ENCODE results near the gene MBNL2. TPM values are rescaled to one million over a fixed set of nuclear protein-coding genes. Genes with fewer than 3 reads are reported as not detected.

Gene MBNL2
- total RNA-seq, 2 experiments from 2014 or later, result 2.7 to 7.4 TPM

DNA sequence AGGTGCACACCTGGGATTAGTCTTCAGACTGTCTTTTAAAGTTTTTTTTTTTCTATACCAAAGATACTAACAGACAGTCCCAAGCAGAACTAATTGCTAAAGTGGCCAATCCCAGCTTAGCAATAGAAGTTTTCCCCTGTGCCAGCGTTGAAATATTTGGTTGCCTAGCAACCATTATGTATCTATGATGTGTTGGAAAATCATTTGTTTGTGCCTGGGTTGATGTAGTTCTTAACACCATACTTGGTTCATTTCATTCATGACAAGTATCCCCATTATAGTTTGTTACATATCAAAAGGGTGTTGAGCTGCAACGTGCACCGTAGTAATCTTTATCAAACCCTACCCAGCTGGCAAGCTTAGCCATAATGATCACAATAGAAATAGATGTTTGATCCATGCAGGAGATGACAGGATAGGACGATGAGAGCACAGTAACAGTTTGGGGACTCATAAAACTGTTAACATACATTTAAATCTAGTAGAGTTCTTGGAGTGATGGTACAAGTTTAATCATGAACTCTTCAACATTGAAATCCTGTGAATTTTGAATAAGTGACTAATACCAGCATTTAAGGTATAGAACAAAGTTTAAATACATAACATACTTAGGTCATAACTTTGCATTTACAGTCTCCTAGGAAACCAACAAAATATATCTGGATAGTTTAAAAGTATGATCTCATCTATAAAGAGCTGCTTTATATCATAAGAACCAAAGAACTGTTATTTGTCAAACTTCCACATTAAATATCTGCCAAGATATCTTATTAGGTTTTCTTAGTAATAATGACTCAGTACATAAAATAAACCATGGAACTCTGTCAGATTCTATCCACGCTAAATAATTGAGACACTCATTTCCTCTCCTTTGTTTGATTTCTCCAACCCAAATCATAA lies 73.4 kb downstream of the MBNL2 start:
- Histone ChIP-seq H3K9me2 (ENCODE audit: insufficient read depth, low read length) (no peaks in the 10 kb centered on the region), H2AFZ (ENCODE audit: low read length) (no peak overlapping the region), H3K4me3 (ENCODE audit: low read depth, low read length, poor library complexity, severe bottlenecking) (no peak overlapping the region), H3K36me3 (ENCODE audit: insufficient read depth, low read length) (no peaks in the 10 kb centered on the region), H3K27ac (ENCODE audit: low read depth, low read length, poor library complexity, severe bottlenecking) (no peak overlapping the region), H3K4me2 (ENCODE audit: low read length) (no peak overlapping the region), H3K9me3 (ENCODE audit: low read length) (no peaks in the 10 kb centered on the region), H4K20me1 (ENCODE audit: insufficient read depth, low read length) (no peaks in the 10 kb centered on the region), H3K4me1 (ENCODE audit: insufficient read depth, low read length, poor library complexity, severe bottlenecking) (no peaks in the 10 kb centered on the region), H3K79me2 (ENCODE audit: insufficient read depth, low read depth, low read length) (no peaks in the 10 kb centered on the region)
- POLR2A ChIA-PET, result interaction anchor here (0.9 kb wide), 1 partner anchor 72 kb away, joined by 3 read pairs; no protein-coding TSS in a partner anchor
- no TSS peak for BruUV-seq (replicated peaks)
- DNase-seq (ENCODE audit: low spot score), result no peak
- CTCF ChIA-PET (ENCODE audit: unreplicated experiment), result no interaction called here
- intact Hi-C loops (cut with micrococcal nuclease; ENCODE audit: unreplicated experiment), result no loop called here
- no peak for TF ChIP-seq EZH2phosphoT487 (IDR thresholded peaks at IDR 0.05; ENCODE audit: borderline replicate concordance, low read depth, low read length)
- TF ChIP-seq, protein P1, sequence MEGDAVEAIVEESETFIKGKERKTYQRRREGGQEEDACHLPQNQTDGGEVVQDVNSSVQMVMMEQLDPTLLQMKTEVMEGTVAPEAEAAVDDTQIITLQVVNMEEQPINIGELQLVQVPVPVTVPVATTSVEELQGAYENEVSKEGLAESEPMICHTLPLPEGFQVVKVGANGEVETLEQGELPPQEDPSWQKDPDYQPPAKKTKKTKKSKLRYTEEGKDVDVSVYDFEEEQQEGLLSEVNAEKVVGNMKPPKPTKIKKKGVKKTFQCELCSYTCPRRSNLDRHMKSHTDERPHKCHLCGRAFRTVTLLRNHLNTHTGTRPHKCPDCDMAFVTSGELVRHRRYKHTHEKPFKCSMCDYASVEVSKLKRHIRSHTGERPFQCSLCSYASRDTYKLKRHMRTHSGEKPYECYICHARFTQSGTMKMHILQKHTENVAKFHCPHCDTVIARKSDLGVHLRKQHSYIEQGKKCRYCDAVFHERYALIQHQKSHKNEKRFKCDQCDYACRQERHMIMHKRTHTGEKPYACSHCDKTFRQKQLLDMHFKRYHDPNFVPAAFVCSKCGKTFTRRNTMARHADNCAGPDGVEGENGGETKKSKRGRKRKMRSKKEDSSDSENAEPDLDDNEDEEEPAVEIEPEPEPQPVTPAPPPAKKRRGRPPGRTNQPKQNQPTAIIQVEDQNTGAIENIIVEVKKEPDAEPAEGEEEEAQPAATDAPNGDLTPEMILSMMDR (conservative IDR thresholded peaks at IDR 0.05; ENCODE audit: low read length), result no peak

DNA sequence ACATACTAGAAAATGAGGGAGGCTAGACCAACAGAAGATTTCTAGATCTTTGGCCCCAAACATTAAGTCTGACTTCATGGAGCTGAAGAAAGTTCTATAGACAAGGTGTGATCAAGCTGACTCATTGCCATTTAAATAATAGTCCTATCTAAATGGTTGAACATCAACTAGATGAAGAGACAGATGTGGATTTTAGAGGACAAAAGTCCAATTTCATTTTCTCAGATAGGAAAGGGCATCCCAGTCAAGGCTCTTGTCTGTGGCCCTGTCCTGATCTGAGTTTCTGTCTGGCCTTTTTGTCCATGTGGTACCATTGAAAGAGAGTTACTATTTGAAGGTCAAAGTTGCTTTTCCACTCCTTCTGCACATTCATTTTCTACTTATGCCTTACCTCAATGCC lies 74.6 kb downstream of the MBNL2 start:
- CTCF ChIA-PET (ENCODE audit: unreplicated experiment), result interaction anchor here (0.6 kb wide), 1 partner anchor 74 kb away, joined by 3 read pairs; the partner anchor contains the start of gene MBNL2
- intact Hi-C loops (cut with micrococcal nuclease; ENCODE audit: unreplicated experiment), result no loop called here
- no peak overlapping the region for H3K4me2 ChIP-seq (ENCODE audit: low read length)

More for the DNA sequence above, 74.6 kb downstream of the MBNL2 start:
- H4K20me1 ChIP-seq (ENCODE audit: insufficient read depth, low read length), result no peaks in the 10 kb centered on the region
- no peaks in the 10 kb centered on the region for H3K9me3 ChIP-seq (ENCODE audit: low read length)
- no peaks in the 10 kb centered on the region for H3K36me3 ChIP-seq (ENCODE audit: insufficient read depth, low read length)
- H3K4me3 ChIP-seq (ENCODE audit: low read depth, low read length, poor library complexity, severe bottlenecking), result no peak overlapping the region
- no peak overlapping the region for H2AFZ ChIP-seq (ENCODE audit: low read length)
- H3K4me1 ChIP-seq (ENCODE audit: insufficient read depth, low read length, poor library complexity, severe bottlenecking), result no peaks in the 10 kb centered on the region
- no peak overlapping the region for H3K27ac ChIP-seq (ENCODE audit: low read depth, low read length, poor library complexity, severe bottlenecking)
- POLR2A ChIA-PET, result no interaction called here
- no TSS peak for BruUV-seq (replicated peaks)
- DNase-seq (ENCODE audit: low spot score), result no peak
- no peaks in the 10 kb centered on the region for H3K9me2 ChIP-seq (ENCODE audit: insufficient read depth, low read length)
- H3K79me2 ChIP-seq (ENCODE audit: insufficient read depth, low read depth, low read length), result no peaks in the 10 kb centered on the region
- TF ChIP-seq, protein P1 (conservative IDR thresholded peaks at IDR 0.05; ENCODE audit: low read length), result no peak
- TF ChIP-seq EZH2phosphoT487 (IDR thresholded peaks at IDR 0.05; ENCODE audit: borderline replicate concordance, low read depth, low read length), result no peak

Data from OCI-LY7 (cell line).